ENCODE measurements around the gene TEX38.

The TEX38 gene

GRCh38 chr1:46699666-46700065 lies 28.0 kb downstream of the TEX38 start:
- H4K20me1 ChIP-seq (ENCODE audit: control insufficient read depth, insufficient read depth, low read depth, low read length): no peaks in the 10 kb centered on the region
- no peaks in the 10 kb centered on the region for H3F3A ChIP-seq (ENCODE audit: control insufficient read depth, insufficient read depth)
- H3K4me2 ChIP-seq (ENCODE audit: low read length): no peak overlapping the region
- no peak overlapping the region for H3K27ac ChIP-seq (ENCODE audit: low read depth, low read length)
- no peaks in the 10 kb centered on the region for H3K9me3 ChIP-seq (ENCODE audit: control insufficient read depth, insufficient read depth, low read length)
- H3K27me3 ChIP-seq (ENCODE audit: control insufficient read depth, low read length): no peaks in the 10 kb centered on the region
- H3K36me3 ChIP-seq (ENCODE audit: control insufficient read depth, low read length): peaks cover 80% of the 10 kb centered on the region
- no peak overlapping the region for H3K4me3 ChIP-seq (ENCODE audit: low read length)
- no peaks in the 10 kb centered on the region for H3K9me2 ChIP-seq (replicated peaks; ENCODE audit: control insufficient read depth, low read length)
- no peaks in the 10 kb centered on the region for H3K4me1 ChIP-seq (ENCODE audit: control insufficient read depth, low read length)
- H3K79me2 ChIP-seq (ENCODE audit: control insufficient read depth, low read length): peaks cover 8% of the 10 kb centered on the region; the same call in 1 of the 2 replicates
- TF ChIP-seq, protein P1, sequence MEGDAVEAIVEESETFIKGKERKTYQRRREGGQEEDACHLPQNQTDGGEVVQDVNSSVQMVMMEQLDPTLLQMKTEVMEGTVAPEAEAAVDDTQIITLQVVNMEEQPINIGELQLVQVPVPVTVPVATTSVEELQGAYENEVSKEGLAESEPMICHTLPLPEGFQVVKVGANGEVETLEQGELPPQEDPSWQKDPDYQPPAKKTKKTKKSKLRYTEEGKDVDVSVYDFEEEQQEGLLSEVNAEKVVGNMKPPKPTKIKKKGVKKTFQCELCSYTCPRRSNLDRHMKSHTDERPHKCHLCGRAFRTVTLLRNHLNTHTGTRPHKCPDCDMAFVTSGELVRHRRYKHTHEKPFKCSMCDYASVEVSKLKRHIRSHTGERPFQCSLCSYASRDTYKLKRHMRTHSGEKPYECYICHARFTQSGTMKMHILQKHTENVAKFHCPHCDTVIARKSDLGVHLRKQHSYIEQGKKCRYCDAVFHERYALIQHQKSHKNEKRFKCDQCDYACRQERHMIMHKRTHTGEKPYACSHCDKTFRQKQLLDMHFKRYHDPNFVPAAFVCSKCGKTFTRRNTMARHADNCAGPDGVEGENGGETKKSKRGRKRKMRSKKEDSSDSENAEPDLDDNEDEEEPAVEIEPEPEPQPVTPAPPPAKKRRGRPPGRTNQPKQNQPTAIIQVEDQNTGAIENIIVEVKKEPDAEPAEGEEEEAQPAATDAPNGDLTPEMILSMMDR (IDR thresholded peaks at IDR 0.05; ENCODE audit: low read depth, low read length, poor library complexity, severe bottlenecking): no peak
- no peak for TF ChIP-seq EZH2phosphoT487 (IDR thresholded peaks at IDR 0.05; ENCODE audit: borderline replicate concordance, low read length)

DNA sequence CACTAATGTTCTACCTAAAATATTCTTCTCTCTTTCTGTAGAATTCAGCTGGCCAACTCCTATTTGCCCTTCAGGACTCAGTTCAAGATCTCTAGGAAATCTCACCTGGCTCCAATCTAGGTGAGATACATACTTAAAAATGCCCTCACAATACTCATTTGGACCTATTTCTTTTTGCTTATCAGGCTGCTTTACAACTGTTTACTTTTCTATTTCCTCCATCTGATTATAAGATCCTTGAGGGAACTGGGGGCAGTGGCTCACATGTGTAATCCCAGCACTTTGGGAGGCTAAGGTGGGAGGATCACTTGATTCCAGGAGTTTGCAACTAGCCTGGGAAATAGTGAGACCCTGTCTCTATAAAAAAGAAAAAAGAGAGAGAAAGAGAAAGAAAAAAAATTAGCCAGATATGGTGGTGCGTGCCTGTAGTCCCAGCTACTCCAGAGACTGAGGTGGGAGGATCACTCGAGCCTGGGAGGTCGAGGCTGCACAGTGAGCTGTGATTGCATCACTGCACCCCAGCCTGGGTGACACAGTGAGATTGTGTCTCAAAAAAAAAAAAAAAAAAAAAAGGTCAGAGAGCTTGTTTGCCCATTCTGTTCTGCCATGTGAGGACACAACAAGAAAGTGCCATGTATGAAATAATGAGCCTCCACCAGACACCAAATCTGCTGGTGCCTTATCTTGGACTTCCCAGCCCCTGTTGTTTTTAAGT lies 32.4 kb downstream of the TEX38 start:
- peaks cover 82% of the 10 kb centered on the region for H3K36me3 ChIP-seq (ENCODE audit: control insufficient read depth, low read length)
- no peak for TF ChIP-seq EZH2phosphoT487 (IDR thresholded peaks at IDR 0.05; ENCODE audit: borderline replicate concordance, low read length)
- TF ChIP-seq, protein P1 (IDR thresholded peaks at IDR 0.05; ENCODE audit: low read depth, low read length, poor library complexity, severe bottlenecking): no peak

DNA sequence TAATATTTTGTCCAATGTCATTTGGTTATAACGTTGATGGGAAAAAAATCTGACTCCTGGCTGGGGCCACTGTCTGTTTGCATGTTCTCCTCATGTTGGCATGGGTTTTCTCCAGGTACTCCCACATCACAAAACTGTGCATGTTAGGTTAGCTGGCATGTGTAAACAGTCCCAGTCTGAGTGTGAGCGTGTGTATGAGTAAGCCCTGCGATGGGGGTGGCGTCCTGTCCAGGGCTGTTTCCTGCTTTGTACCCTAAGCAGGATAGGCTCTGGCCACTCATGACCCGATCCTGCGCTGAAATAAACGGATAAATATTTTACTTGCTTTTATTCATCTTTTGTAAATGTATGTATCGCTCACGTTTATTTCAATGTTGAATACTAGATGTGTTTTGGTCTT lies 33.8 kb downstream of the TEX38 start:
- Histone ChIP-seq H3K4me3 (ENCODE audit: low read length) (no peak overlapping the region), H4K20me1 (ENCODE audit: control insufficient read depth, insufficient read depth, low read depth, low read length) (no peaks in the 10 kb centered on the region), H3K4me2 (ENCODE audit: low read length) (no peak overlapping the region), H3K27me3 (ENCODE audit: control insufficient read depth, low read length) (no peaks in the 10 kb centered on the region), H3K79me2 (ENCODE audit: control insufficient read depth, low read length) (peaks cover 11% of the 10 kb centered on the region; the same call in 1 of the 2 replicates), H3K27ac (ENCODE audit: low read depth, low read length) (no peak overlapping the region), H3F3A (ENCODE audit: control insufficient read depth, insufficient read depth) (no peaks in the 10 kb centered on the region), H3K4me1 (ENCODE audit: control insufficient read depth, low read length) (no peaks in the 10 kb centered on the region), H3K9me3 (ENCODE audit: control insufficient read depth, insufficient read depth, low read length) (no peaks in the 10 kb centered on the region), H3K9me2 (replicated peaks; ENCODE audit: control insufficient read depth, low read length) (no peaks in the 10 kb centered on the region), H3K36me3 (ENCODE audit: control insufficient read depth, low read length) (peaks cover 78% of the 10 kb centered on the region)
- TF ChIP-seq, protein P1 (IDR thresholded peaks at IDR 0.05; ENCODE audit: low read depth, low read length, poor library complexity, severe bottlenecking): no peak
- no peak for TF ChIP-seq EZH2phosphoT487 (IDR thresholded peaks at IDR 0.05; ENCODE audit: borderline replicate concordance, low read length)

More for the DNA sequence above, 32.4 kb downstream of the TEX38 start:
- Histone ChIP-seq H3K79me2 (ENCODE audit: control insufficient read depth, low read length) (peaks cover 8% of the 10 kb centered on the region; the same call in 1 of the 2 replicates), H3K27ac (ENCODE audit: low read depth, low read length) (no peak overlapping the region), H3K4me3 (ENCODE audit: low read length) (no peak overlapping the region), H3F3A (ENCODE audit: control insufficient read depth, insufficient read depth) (no peaks in the 10 kb centered on the region), H3K4me1 (ENCODE audit: control insufficient read depth, low read length) (no peaks in the 10 kb centered on the region), H3K4me2 (ENCODE audit: low read length) (no peak overlapping the region), H3K9me3 (ENCODE audit: control insufficient read depth, insufficient read depth, low read length) (no peaks in the 10 kb centered on the region), H3K9me2 (replicated peaks; ENCODE audit: control insufficient read depth, low read length) (no peaks in the 10 kb centered on the region), H4K20me1 (ENCODE audit: control insufficient read depth, insufficient read depth, low read depth, low read length) (no peaks in the 10 kb centered on the region), H3K27me3 (ENCODE audit: control insufficient read depth, low read length) (no peaks in the 10 kb centered on the region)
